ENCODE measurements around the gene CYP39A1. TPM values are rescaled to one million over a fixed set of nuclear protein-coding genes. Genes with fewer than 3 reads are reported as not detected.

Gene CYP39A1
- total and polyA plus RNA-seq, 10 of the 15 experiments (the other 5 are each of a cell fraction or from before 2014, with no cell fraction given) = not detected

DNA sequence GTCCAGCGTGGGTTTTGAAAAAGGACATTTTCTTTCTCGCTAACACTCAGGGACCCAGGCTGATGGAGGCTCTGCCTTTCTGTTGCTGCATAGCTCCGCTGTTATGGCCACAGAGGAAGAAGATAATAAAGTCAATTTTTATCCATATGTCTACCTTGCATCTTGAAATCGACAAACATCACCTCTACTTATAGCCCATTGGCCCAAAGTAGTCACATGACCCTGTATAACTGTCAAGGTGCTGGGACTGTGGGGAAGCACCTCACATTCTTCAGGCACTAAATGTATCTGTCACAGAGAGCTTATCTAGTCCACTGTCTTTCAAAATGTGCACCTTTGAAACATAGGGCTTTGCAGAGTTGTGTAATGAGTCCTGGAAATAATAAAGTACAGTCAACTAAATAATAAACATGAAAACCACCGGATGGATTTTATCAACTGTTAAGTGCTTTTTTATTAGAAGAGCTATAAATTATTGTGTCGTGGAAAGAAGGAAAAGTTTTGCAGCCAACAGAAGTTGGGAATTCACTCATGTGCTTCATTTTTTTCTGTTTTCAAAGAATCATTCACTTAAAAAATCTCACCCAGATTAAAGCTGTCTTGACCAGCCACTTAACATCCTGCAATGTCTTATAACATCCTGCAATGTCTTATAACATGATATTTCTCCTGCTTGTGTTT is 113.7 kb downstream of the CYP39A1 start:
- Histone ChIP-seq H3K27ac (ENCODE audit: control insufficient read depth, insufficient read depth) (no peak overlapping the region), H3K79me2 (ENCODE audit: control insufficient read depth, insufficient read depth, low read length) (no peaks in the 10 kb centered on the region), H3K4me1 (ENCODE audit: control insufficient read depth, insufficient read depth, low read length) (no peaks in the 10 kb centered on the region), H2AFZ (ENCODE audit: control insufficient read depth, low read depth, low read length) (no peak overlapping the region), H3K4me3 (no peak overlapping the region), H3K36me3 (ENCODE audit: control insufficient read depth in 2 of 2, insufficient read depth in 2 of 2, low read length in 1 of 2) (no peaks in the 10 kb centered on the region), H4K20me1 (ENCODE audit: control insufficient read depth, insufficient read depth) (no peaks in the 10 kb centered on the region), H3K9me3 (replicated peaks; ENCODE audit: control insufficient read depth, insufficient read depth, low read length) (no peaks in the 10 kb centered on the region), H3K9ac (ENCODE audit: control insufficient read depth, insufficient read depth, low read length) (no peak overlapping the region), H3K27me3 (replicated peaks in 1 of 2; ENCODE audit: control insufficient read depth in 2 of 2, insufficient read depth in 2 of 2, low read length in 1 of 2) (no peaks in the 10 kb centered on the region), H3K4me2 (ENCODE audit: control insufficient read depth, insufficient read depth) (no peak overlapping the region)
- ChIA-PET CTCF (interaction anchor here (1.3 kb wide), 1 partner anchor 10 kb away, joined by 4 read pairs; no protein-coding TSS in a partner anchor), SMC1A (ENCODE audit: uncharacterized antibody, unreplicated experiment) (interaction anchor here (0.6 kb wide), 1 partner anchor 39 kb away, joined by 3 read pairs; no protein-coding TSS in a partner anchor), POLR2A (no interaction called here), RAD21 (ENCODE audit: unreplicated experiment) (no interaction called here)
- no peak for DNase-seq (ENCODE audit: low read depth, low spot score)
- intact Hi-C loops (cut with micrococcal nuclease; ENCODE audit: unreplicated experiment) = no loop called here
- no TSS peak for BruUV-seq (replicated peaks)
- TF ChIP-seq TARDBP (IDR thresholded peaks at IDR 0.05; ENCODE audit: borderline replicate concordance) = no peak
- no peak for TF ChIP-seq ASH2L (IDR thresholded peaks at IDR 0.05; ENCODE audit: borderline replicate concordance, low read depth)
- TF ChIP-seq SREBF1 (IDR thresholded peaks at IDR 0.05; ENCODE audit: low read length) = no peak
- no peak for TF ChIP-seq RAD21 (IDR thresholded peaks at IDR 0.05; ENCODE audit: insufficient read depth, low read depth, low read length)
- no peak for TF ChIP-seq MEF2B (IDR thresholded peaks at IDR 0.05; ENCODE audit: partially characterized antibody, poor library complexity, severe bottlenecking)
- TF ChIP-seq RCOR1 (conservative IDR thresholded peaks at IDR 0.05; ENCODE audit: low read depth, low read length) = no peak
- no peak for TF ChIP-seq BMI1 (IDR thresholded peaks at IDR 0.05; ENCODE audit: borderline replicate concordance)
- TF ChIP-seq GATAD2B (conservative IDR thresholded peaks at IDR 0.05; ENCODE audit: low read depth) = no peak
- TF ChIP-seq CEBPZ (IDR thresholded peaks at IDR 0.05; ENCODE audit: low read depth, low read length) = no peak
- TF ChIP-seq SMAD1 (IDR thresholded peaks at IDR 0.05; ENCODE audit: low read depth, partially characterized antibody) = no peak
- TF ChIP-seq ZNF622 (IDR thresholded peaks at IDR 0.05) = no peak
- no peak for TF ChIP-seq MTA3 (IDR thresholded peaks at IDR 0.05; ENCODE audit: borderline replicate concordance, low read length)
- no peak for TF ChIP-seq KLF5 (IDR thresholded peaks at IDR 0.05; ENCODE audit: partially characterized antibody)
- WGBS (ENCODE audit: insufficient coverage, insufficient replicate concordance, low lambda C conversion rate, missing lambda C conversion rate) = 18% methylated on average over 6 of the region's 6 CpGs
- ATAC-seq = no peak
- in situ Hi-C loops (cut with MboI) = no loop called here
- FAIRE-seq = no peak

Data from GM12878 (cell line).